CD14-positive monocyte (primary cell): ENCODE measurements around the gene CPEB1. TPM values are rescaled to one million over a fixed set of nuclear protein-coding genes. Genes with fewer than 3 reads are reported as not detected.

Experiments used
- DNase-seq, 3 donors: peaks; one replicate each; pipeline ENCODE4 v3.0.0-alpha.2; 2011 to 2022
- H2AFZ ChIP-seq: 2 replicates; pipeline ENCODE4 v1.6.0; 2012; ENCODE audit warnings: mild to moderate bottlenecking, low read depth, low read length, inconsistent platforms; ENCODE audit not compliant: insufficient read depth, poor library complexity, severe bottlenecking
- H3K27ac ChIP-seq, 2 donors: 1 replicate in 1 of 2; 2 replicates in 1 of 2; pipeline ENCODE4 v1.5.1; 2012 to 2013; ENCODE audit warnings: low read length in 2 of 2, control low read depth in 1 of 2, inconsistent platforms in 1 of 2, low read depth in 1 of 2, mild to moderate bottlenecking in 1 of 2
- H3K27me3 ChIP-seq, 2 donors: one replicate each; pipeline versions ENCODE4 v1.6.0 to v1.6.1; 2011 to 2013; ENCODE audit warnings: low read length in 2 of 2; ENCODE audit not compliant: control insufficient read depth in 2 of 2, insufficient read depth in 2 of 2
- H3K36me3 ChIP-seq, 2 donors: replicated peaks in 1 of 2; 1 replicate in 1 of 2; 2 replicates in 1 of 2; pipeline versions ENCODE4 v1.5.1 to v1.6.1; 2012 to 2013; ENCODE audit warnings: low read length in 2 of 2, control low read depth in 1 of 2, inconsistent platforms in 1 of 2, mild to moderate bottlenecking in 1 of 2; ENCODE audit not compliant: insufficient read depth in 2 of 2, control insufficient read depth in 1 of 2
- H3K4me1 ChIP-seq, 2 donors: 1 replicate in 1 of 2; 2 replicates in 1 of 2; pipeline versions ENCODE4 v1.5.1 to v1.6.1; 2012 to 2013; ENCODE audit warnings: low read length in 2 of 2, control low read depth in 1 of 2, inconsistent platforms in 1 of 2, mild to moderate bottlenecking in 1 of 2, moderate library complexity in 1 of 2; ENCODE audit not compliant: insufficient read depth in 2 of 2, control insufficient read depth in 1 of 2
- H3K4me2 ChIP-seq: replicated peaks from 2 replicates; pipeline ENCODE3; 2012; ENCODE audit warnings: low read length, moderate library complexity, mild to moderate bottlenecking; ENCODE audit not compliant: poor library complexity, severe bottlenecking; ENCODE audit errors: extremely low read depth
- H3K4me3 ChIP-seq, 3 experiments: fragments of 200-600 bp in 1 of 3; sonication (generic) in 1 of 3; replicated peaks in 1 of 3; 1 replicate in 2 of 3; 2 replicates in 1 of 3; pipeline ENCODE4 v1.5.1; 2011 to 2013; ENCODE audit warnings: low read length in 3 of 3, mild to moderate bottlenecking in 3 of 3, control low read depth in 2 of 3, low read depth in 2 of 3, inconsistent platforms in 1 of 3, moderate library complexity in 1 of 3
- H3K79me2 ChIP-seq: 2 replicates; pipeline ENCODE4 v1.6.0; 2012; ENCODE audit warnings: mild to moderate bottlenecking, control low read depth, inconsistent platforms, low read length, moderate library complexity; ENCODE audit not compliant: insufficient read depth
- H3K9ac ChIP-seq: 2 replicates; pipeline ENCODE4 v1.6.0; 2017; ENCODE audit warnings: low read length, mild to moderate bottlenecking; ENCODE audit not compliant: insufficient read depth, poor library complexity, severe bottlenecking
- H3K9me3 ChIP-seq, 2 donors: replicated peaks in 1 of 2; 1 replicate in 1 of 2; 2 replicates in 1 of 2; pipeline versions ENCODE4 v1.5.1 to v1.6.1; 2012 to 2013; ENCODE audit warnings: low read length in 2 of 2, control low read depth in 1 of 2; ENCODE audit not compliant: control insufficient read depth in 1 of 2, insufficient read depth in 1 of 2
- H4K20me1 ChIP-seq: 2 replicates; pipeline ENCODE4 v1.6.0; 2012; ENCODE audit warnings: mild to moderate bottlenecking, low read length, control low read depth, moderate library complexity; ENCODE audit not compliant: insufficient read depth
- H3K27ac Mint-ChIP-seq, 7 donors: one replicate each; pipeline ENCODE4 v1.8.0; 2020; ENCODE audit warnings: mild to moderate bottlenecking in 7 of 7, mixed read lengths in 7 of 7, moderate library complexity in 6 of 7, inconsistent platforms in 2 of 7
- H3K27me3 Mint-ChIP-seq, 3 donors: one replicate each; pipeline ENCODE4 v1.8.0; 2021 to 2022; ENCODE audit warnings: low read depth in 3 of 3, mild to moderate bottlenecking in 3 of 3, mixed read lengths in 3 of 3, moderate library complexity in 3 of 3, inconsistent platforms in 1 of 3
- H3K36me3 Mint-ChIP-seq, 2 donors: one replicate each; pipeline ENCODE4 v1.8.0; 2020; ENCODE audit warnings: mixed read lengths in 2 of 2, inconsistent platforms in 1 of 2, mild to moderate bottlenecking in 1 of 2
- H3K4me1 Mint-ChIP-seq: one replicate; pipeline ENCODE4 v1.8.0; 2020; ENCODE audit warnings: mild to moderate bottlenecking, mixed read lengths
- H3K4me3 Mint-ChIP-seq, 2 donors: one replicate each; pipeline ENCODE4 v1.8.0; 2020; ENCODE audit warnings: mild to moderate bottlenecking in 2 of 2, mixed read lengths in 2 of 2, moderate library complexity in 1 of 2
- H3K9me3 Mint-ChIP-seq, 7 donors: one replicate each; pipeline ENCODE4 v1.8.0; 2020 to 2022; ENCODE audit warnings: mixed read lengths in 7 of 7, mild to moderate bottlenecking in 6 of 7, moderate library complexity in 6 of 7, inconsistent platforms in 2 of 7
- CTCF ChIP-seq: fragments of 200-600 bp; IDR thresholded peaks from one replicate; pipeline ENCODE4 v1.8.0; 2022; ENCODE audit warnings: antibody characterized with exemption, mild to moderate bottlenecking
- WGBS: methylation state at CpG from one replicate; pipeline ENCODE4 v1.1.5; 2013; ENCODE audit warnings: missing lambda C conversion rate; ENCODE audit not compliant: insufficient coverage; 5-methylcytosine and 5-hydroxymethylcytosine counted together
- intact Hi-C, 2 donors: fragments of 100-400 bp; cut with micrococcal nuclease; formaldehyde crosslinking; loops; one replicate each; pipeline versions ENCODE4 v1.15.0 to v1.15.1; 2023
- polyA plus RNA-seq, 3 donors: library from polyadenylated mRNA; depleted of rRNA in 1 of 3; unstranded in 2 of 3; stranded (reverse) in 1 of 3; fragments of 300-500 nt in 2 of 3; fragments of >200 nt in 1 of 3; fragmentation: Illumina TruSeq in 2 of 3; gene quantifications; 1 replicate in 2 of 3; 2 replicates in 1 of 3; pipeline ENCODE4 v1.2.3, GENCODE V29; 2012 to 2021

Gene CPEB1
- polyA plus RNA-seq, 3 donors = not detected

- H3K27me3 ChIP-seq = peaks cover 0 to 15% of the 10 kb centered on the region in 2 donors
- H4K20me1 ChIP-seq = no peaks in the 10 kb centered on the region
- peaks cover 2% of the 10 kb centered on the region for H3K4me1 Mint-ChIP-seq
- no peak for TF ChIP-seq CTCF
- no peak for DNase-seq
- intact Hi-C loops = no loop called here
- no peak overlapping the region for H2AFZ ChIP-seq
- H3K79me2 ChIP-seq = no peaks in the 10 kb centered on the region
- no peak overlapping the region for H3K4me3 Mint-ChIP-seq
- no peaks in the 10 kb centered on the region for H3K4me1 ChIP-seq
- H3K9me3 Mint-ChIP-seq = no peaks in the 10 kb centered on the region
- H3K9me3 ChIP-seq = no peaks in the 10 kb centered on the region
- H3K27ac ChIP-seq = no peak overlapping the region
- 90% methylated on average over 5 of the region's 5 CpGs for WGBS
- no peak overlapping the region for H3K4me3 ChIP-seq
- H3K27ac Mint-ChIP-seq = no peak overlapping the region
- no peak overlapping the region for H3K4me2 ChIP-seq
- H3K36me3 ChIP-seq = no peaks in the 10 kb centered on the region
- no peaks in the 10 kb centered on the region for H3K36me3 Mint-ChIP-seq
- no peak overlapping the region for H3K9ac ChIP-seq
- peaks cover 5 to 22% (median 19%) of the 10 kb centered on the region in 3 donors for H3K27me3 Mint-ChIP-seq
Measured at GRCh38 chr15:82568986-82569385, 78.2 kb downstream of the CPEB1 start.

- Mint-ChIP-seq H3K27me3 (peaks cover 5 to 19% (median 19%) of the 10 kb centered on the region in 3 donors), H3K36me3 (no peaks in the 10 kb centered on the region), H3K27ac (no peak overlapping the region), H3K9me3 (no peaks in the 10 kb centered on the region), H3K4me1 (peaks cover 2% of the 10 kb centered on the region), H3K4me3 (no peak overlapping the region)
- Histone ChIP-seq H4K20me1 (no peaks in the 10 kb centered on the region), H3K27ac (no peak overlapping the region), H3K4me3 (no peak overlapping the region), H3K4me2 (no peak overlapping the region), H3K36me3 (no peaks in the 10 kb centered on the region), H3K9ac (no peak overlapping the region), H2AFZ (no peak overlapping the region), H3K27me3 (peaks cover 0 to 15% of the 10 kb centered on the region in 2 donors), H3K9me3 (no peaks in the 10 kb centered on the region), H3K4me1 (no peaks in the 10 kb centered on the region), H3K79me2 (no peaks in the 10 kb centered on the region)
- WGBS = no CpG with 5 or more reads among the region's 2 CpGs
- no peak for DNase-seq
- intact Hi-C loops = no loop called here
- TF ChIP-seq CTCF = no peak
Measured at GRCh38 chr15:82567661-82568060, 79.5 kb downstream of the CPEB1 start.
